ENCODE measurements around the gene OIT3. TPM values are rescaled to one million over a fixed set of nuclear protein-coding genes. Genes with fewer than 3 reads are reported as not detected.

Gene OIT3
- polyA plus RNA-seq (2011; rRNA removed) (not detected in 2 replicates), polyA minus RNA-seq (2011; rRNA and poly(A)+ RNA removed) (not detected in 2 replicates)

DNA sequence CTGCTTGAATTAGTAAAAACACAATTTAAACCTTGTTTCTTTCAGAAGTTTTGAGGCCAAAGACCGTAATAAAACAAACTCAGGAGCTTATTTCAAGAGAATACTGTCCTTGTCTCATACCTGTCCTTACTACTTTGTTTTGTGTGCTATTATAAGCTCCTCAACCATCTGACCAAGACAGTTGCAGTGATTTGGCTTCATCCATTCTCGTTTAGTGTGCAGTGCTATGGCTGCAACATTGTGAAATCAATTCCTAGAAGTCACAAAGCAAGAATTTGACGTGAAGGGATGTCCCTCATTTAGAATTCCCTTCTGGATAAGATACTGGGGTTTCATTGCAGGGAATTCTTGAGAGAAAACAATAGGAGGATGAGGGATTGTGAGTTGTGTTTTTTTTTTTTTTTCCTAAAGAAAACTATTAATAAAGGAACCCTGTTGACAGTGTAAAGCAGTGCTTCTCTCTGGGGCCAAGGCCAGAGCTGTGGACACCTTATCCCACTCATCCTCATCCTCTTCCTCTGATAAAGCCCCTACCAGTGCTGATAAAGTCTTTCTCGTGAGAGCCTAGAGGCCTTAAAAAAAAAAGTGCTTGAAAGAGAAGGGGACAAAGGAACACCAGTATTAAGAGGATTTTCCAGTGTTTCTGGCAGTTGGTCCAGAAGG is at the start of gene OIT3:
Gene OIT3 (plus strand): TSS at position 604 of the 663 bp plus-strand sequence. CDS start 60 bp downstream, outside the sequence.
- POLR2A ChIA-PET: no interaction called here
- Histone ChIP-seq H3K9me3 (ENCODE audit: control insufficient read depth, insufficient read depth, low read length) (no peaks in the 10 kb centered on the region), H3K27me3 (ENCODE audit: control insufficient read depth, insufficient read depth, low read length) (peaks cover 3% of the 10 kb centered on the region), H3K4me3 (ENCODE audit: low read depth, low read length) (no peak within 1 kb of the TSS), H3K27ac (ENCODE audit: low read depth, low read length) (no peak within 1 kb of the TSS)
- no peak for TF ChIP-seq CTCF (IDR thresholded peaks at IDR 0.05; ENCODE audit: low read depth, low read length)
- DNase-seq (ENCODE audit: low read depth, low spot score): no peak
- CTCF ChIA-PET: no interaction called here

GRCh38 chr10:72846238-72846637 is 47.3 kb upstream of the OIT3 start:
- ChIA-PET CTCF (interaction anchor here (0.7 to 0.9 kb wide), 2 partner anchors 12 to 482 kb away, joined by 3 read pairs; no protein-coding TSS in a partner anchor), POLR2A (interaction anchor here (0.9 kb wide), 1 partner anchor 493 kb away, joined by 3 read pairs; no protein-coding TSS in a partner anchor)
- Histone ChIP-seq H3K9me3 (ENCODE audit: control insufficient read depth, insufficient read depth, low read length) (peaks cover under 1% of the 10 kb centered on the region; the same call in 1 of the 2 replicates), H3K27me3 (ENCODE audit: control insufficient read depth, insufficient read depth, low read length) (no peaks in the 10 kb centered on the region), H3K27ac (ENCODE audit: low read depth, low read length) (peak overlapping the region; percentile 72), H3K4me3 (ENCODE audit: low read depth, low read length) (no peak overlapping the region)
- DNase-seq (ENCODE audit: low read depth, low spot score): peak; percentile 44
- TF ChIP-seq CTCF (IDR thresholded peaks at IDR 0.05; ENCODE audit: low read depth, low read length): no peak

- CTCF ChIA-PET: no interaction called here
- DNase-seq (ENCODE audit: low read depth, low spot score): no peak
These were observed 45.9 kb upstream of the OIT3 start for GRCh38 chr10:72847681-72848080.

GRCh38 chr10:72850861-72851260 is 42.7 kb upstream of the OIT3 start:
- H3K27me3 ChIP-seq (ENCODE audit: control insufficient read depth, insufficient read depth, low read length): no peaks in the 10 kb centered on the region
- H3K27ac ChIP-seq (ENCODE audit: low read depth, low read length): no peak overlapping the region
- TF ChIP-seq CTCF (IDR thresholded peaks at IDR 0.05; ENCODE audit: low read depth, low read length): no peak
- peaks cover 3% of the 10 kb centered on the region; the same call in 1 of the 2 replicates for H3K9me3 ChIP-seq (ENCODE audit: control insufficient read depth, insufficient read depth, low read length)
- ChIA-PET CTCF (no interaction called here), POLR2A (no interaction called here)
- H3K4me3 ChIP-seq (ENCODE audit: low read depth, low read length): no peak overlapping the region
- DNase-seq (ENCODE audit: low read depth, low spot score): no peak

More at GRCh38 chr10:72847681-72848080, 45.9 kb upstream of the OIT3 start:
- H3K27ac ChIP-seq (ENCODE audit: low read depth, low read length): no peak overlapping the region
- POLR2A ChIA-PET: no interaction called here
- no peak overlapping the region for H3K4me3 ChIP-seq (ENCODE audit: low read depth, low read length)
- peaks cover 3% of the 10 kb centered on the region; the same call in 1 of the 2 replicates for H3K9me3 ChIP-seq (ENCODE audit: control insufficient read depth, insufficient read depth, low read length)
- no peaks in the 10 kb centered on the region for H3K27me3 ChIP-seq (ENCODE audit: control insufficient read depth, insufficient read depth, low read length)
- no peak for TF ChIP-seq CTCF (IDR thresholded peaks at IDR 0.05; ENCODE audit: low read depth, low read length)

GRCh38 chr10:72851509-72851908 is 42.0 kb upstream of the OIT3 start:
- Histone ChIP-seq H3K27me3 (ENCODE audit: control insufficient read depth, insufficient read depth, low read length) (no peaks in the 10 kb centered on the region), H3K27ac (ENCODE audit: low read depth, low read length) (no peak overlapping the region), H3K4me3 (ENCODE audit: low read depth, low read length) (no peak overlapping the region), H3K9me3 (ENCODE audit: control insufficient read depth, insufficient read depth, low read length) (peaks cover 3% of the 10 kb centered on the region; the same call in 1 of the 2 replicates)
- ChIA-PET CTCF (no interaction called here), POLR2A (no interaction called here)
- TF ChIP-seq CTCF (IDR thresholded peaks at IDR 0.05; ENCODE audit: low read depth, low read length): no peak
- no peak for DNase-seq (ENCODE audit: low read depth, low spot score)

Data from AG04450 (cell line).